ENCODE results near the gene SH3YL1.

SH3YL1 gene

DNA sequence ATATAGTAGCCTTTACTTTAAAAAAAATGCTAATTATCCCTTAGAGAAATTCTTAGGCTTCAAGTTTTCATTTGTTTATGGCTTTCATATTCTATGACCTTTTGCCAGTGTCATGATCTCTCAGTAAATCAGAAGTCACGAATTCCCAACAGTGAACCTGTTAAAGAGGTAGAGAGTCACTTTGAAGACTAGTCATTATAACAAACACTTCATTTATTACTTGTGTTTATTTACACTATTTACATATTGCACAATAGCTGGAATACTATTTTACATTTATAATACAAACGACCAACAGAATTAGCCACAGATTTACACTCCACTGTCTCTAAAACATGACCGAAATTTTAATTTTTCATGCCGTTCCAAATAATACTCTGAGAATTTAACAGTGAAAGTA, 15.5 kb upstream of the SH3YL1 start:
- Histone ChIP-seq H3K36me3 (ENCODE audit: insufficient read depth, low read length) (peaks cover 79% of the 10 kb centered on the region), H3K9me3 (ENCODE audit: low read depth, low read length) (no peaks in the 10 kb centered on the region), H3K9ac (ENCODE audit: insufficient read length) (no peak overlapping the region), H3K27ac (no peak overlapping the region), H3K4me3 (no peak overlapping the region)
- no peak for DNase-seq (ENCODE audit: low read depth, low spot score)
- TF ChIP-seq EZH2 (IDR thresholded peaks at IDR 0.05) (no peak), POLR2AphosphoS5 (IDR thresholded peaks at IDR 0.05; ENCODE audit: borderline replicate concordance, low read depth, low read length) (no peak), FOXP2 (optimal IDR thresholded peaks at IDR 0.05; ENCODE audit: control extremely low read depth, extremely low read length, insufficient read depth) (no peak)

DNA sequence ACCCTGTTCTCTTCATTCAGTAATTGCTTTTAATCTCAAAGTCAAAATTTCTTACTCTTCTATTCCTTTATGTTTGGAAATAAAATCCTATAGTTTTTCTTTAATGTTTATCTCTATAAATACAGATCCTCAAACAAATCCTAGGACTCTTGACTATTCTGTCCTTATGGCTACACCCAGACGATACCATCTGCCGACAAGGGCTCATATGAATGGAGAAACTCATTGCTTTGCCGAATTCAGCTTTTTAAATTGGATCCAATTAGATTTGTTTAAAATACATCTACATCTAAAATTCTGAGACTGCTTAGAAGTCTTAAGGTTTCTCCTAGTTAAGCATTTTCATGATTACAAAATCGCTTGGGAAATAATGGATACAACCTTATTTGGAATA, 15.1 kb upstream of the SH3YL1 start:
- TF ChIP-seq FOXP2 (optimal IDR thresholded peaks at IDR 0.05; ENCODE audit: control extremely low read depth, extremely low read length, insufficient read depth) (no peak), EZH2 (IDR thresholded peaks at IDR 0.05) (no peak), POLR2AphosphoS5 (IDR thresholded peaks at IDR 0.05; ENCODE audit: borderline replicate concordance, low read depth, low read length) (no peak)
- no peaks in the 10 kb centered on the region for H3K9me3 ChIP-seq (ENCODE audit: low read depth, low read length)
- H3K9ac ChIP-seq (ENCODE audit: insufficient read length): no peak overlapping the region
- no peak overlapping the region for H3K27ac ChIP-seq
- no peak overlapping the region for H3K4me3 ChIP-seq
- no peak for DNase-seq (ENCODE audit: low read depth, low spot score)
- peaks cover 83% of the 10 kb centered on the region for H3K36me3 ChIP-seq (ENCODE audit: insufficient read depth, low read length)

DNA sequence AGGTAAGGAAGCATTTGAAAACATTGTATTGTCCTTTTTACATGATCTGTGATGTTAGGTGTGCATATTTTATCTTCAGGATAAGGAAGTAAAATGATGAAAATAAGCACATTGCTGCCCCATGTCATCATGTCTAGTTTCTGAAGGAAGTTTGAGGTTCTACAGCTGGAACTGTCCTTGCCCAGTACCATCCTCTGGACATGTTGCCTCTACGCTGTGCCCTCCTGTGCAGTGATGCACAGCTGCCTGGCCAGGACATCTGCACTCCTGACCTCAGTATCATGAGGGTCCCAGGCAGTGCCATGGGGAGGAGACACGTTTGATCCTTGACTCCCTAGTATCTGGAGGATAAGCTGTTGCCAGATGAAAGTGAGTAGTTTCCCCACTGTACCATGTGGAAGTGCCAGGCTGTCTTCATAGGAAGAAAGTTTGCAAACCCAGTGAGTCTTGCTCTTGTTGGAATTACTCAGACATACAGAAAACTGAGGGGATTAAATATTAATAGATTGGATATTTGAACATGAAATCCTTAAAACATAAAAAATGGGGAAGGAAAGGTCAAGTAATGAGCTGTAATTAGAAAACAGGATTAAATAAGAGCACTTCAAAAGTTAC, 14.6 kb upstream of the SH3YL1 start:
- no peak overlapping the region for H3K4me3 ChIP-seq
- TF ChIP-seq EZH2 (IDR thresholded peaks at IDR 0.05): no peak
- TF ChIP-seq FOXP2 (optimal IDR thresholded peaks at IDR 0.05; ENCODE audit: control extremely low read depth, extremely low read length, insufficient read depth): no peak
- TF ChIP-seq POLR2AphosphoS5 (IDR thresholded peaks at IDR 0.05; ENCODE audit: borderline replicate concordance, low read depth, low read length): no peak
- no peak overlapping the region for H3K27ac ChIP-seq
- H3K9ac ChIP-seq (ENCODE audit: insufficient read length): no peak overlapping the region
- peaks cover 89% of the 10 kb centered on the region for H3K36me3 ChIP-seq (ENCODE audit: insufficient read depth, low read length)
- H3K9me3 ChIP-seq (ENCODE audit: low read depth, low read length): no peaks in the 10 kb centered on the region
- no peak for DNase-seq (ENCODE audit: low read depth, low spot score)

DNA sequence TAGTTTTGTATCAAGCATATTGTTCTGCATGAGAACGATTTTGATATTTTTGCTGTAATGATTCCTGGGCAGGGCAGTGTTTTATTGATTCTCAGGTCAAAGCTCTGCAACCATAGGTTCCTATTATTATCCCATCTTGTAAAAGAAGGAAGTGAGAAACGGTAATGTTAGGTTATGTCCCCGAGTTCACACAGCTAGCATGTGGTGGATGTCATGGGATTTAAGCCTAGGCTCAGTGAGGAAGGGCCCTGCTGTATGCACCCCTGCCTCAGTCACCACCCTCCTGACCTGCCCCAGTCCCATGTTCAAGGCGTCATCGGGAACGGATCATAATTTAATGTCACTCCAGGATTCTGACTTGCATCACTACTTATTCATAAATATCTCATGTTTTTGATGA, 11.6 kb upstream of the SH3YL1 start:
- Histone ChIP-seq H3K9me3 (ENCODE audit: low read depth, low read length) (no peaks in the 10 kb centered on the region), H3K9ac (ENCODE audit: insufficient read length) (no peak overlapping the region), H3K4me3 (no peak overlapping the region), H3K27ac (no peak overlapping the region), H3K36me3 (ENCODE audit: insufficient read depth, low read length) (peaks cover 90% of the 10 kb centered on the region)
- DNase-seq (ENCODE audit: low read depth, low spot score): no peak
- no peak for TF ChIP-seq POLR2AphosphoS5 (IDR thresholded peaks at IDR 0.05; ENCODE audit: borderline replicate concordance, low read depth, low read length)
- no peak for TF ChIP-seq EZH2 (IDR thresholded peaks at IDR 0.05)
- no peak for TF ChIP-seq FOXP2 (optimal IDR thresholded peaks at IDR 0.05; ENCODE audit: control extremely low read depth, extremely low read length, insufficient read depth)

DNA sequence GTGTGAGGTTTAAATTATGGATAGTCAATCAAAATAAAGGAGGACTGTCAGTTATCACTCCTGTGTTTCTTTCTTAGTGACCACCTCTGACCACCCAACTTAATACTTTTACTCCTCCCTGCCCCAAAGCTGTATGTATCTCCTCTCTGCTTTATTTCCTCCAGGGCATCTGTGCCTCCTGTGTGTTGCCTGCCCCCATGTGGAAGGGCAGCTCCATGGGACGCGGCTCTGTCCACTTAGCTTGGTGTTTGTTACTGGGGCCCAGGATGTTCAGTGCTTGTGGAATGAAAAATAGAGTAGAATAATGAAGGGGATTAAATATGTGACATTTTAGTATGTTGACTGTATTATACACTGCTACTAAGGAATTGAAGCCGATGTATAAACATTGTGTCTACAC, 10.7 kb upstream of the SH3YL1 start:
- Histone ChIP-seq H3K9me3 (ENCODE audit: low read depth, low read length) (no peaks in the 10 kb centered on the region), H3K9ac (ENCODE audit: insufficient read length) (no peak overlapping the region), H3K27ac (no peak overlapping the region), H3K36me3 (ENCODE audit: insufficient read depth, low read length) (peaks cover 85% of the 10 kb centered on the region), H3K4me3 (no peak overlapping the region)
- no peak for TF ChIP-seq FOXP2 (optimal IDR thresholded peaks at IDR 0.05; ENCODE audit: control extremely low read depth, extremely low read length, insufficient read depth)
- TF ChIP-seq POLR2AphosphoS5 (IDR thresholded peaks at IDR 0.05; ENCODE audit: borderline replicate concordance, low read depth, low read length): no peak
- TF ChIP-seq EZH2 (IDR thresholded peaks at IDR 0.05): no peak
- no peak for DNase-seq (ENCODE audit: low read depth, low spot score)

DNA sequence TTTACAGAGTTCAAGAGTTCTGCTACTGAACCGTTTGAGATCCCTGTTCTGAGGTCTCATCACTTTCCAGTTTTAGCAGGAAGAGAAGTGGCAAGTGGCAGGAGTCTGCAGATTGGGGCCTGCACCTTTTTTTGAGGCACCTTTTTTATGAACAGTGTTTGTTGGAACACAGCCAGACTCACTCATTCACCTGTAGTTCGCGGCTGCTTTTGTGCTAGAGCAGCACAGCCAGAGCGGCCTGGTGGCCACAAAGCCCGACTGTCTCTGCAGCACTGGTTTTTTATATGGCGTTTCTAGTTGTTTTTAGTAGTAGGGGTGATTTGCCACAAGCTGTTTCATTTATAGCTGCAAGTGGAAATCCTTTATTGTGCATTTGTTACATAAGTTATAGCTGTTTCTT, 9.5 kb upstream of the SH3YL1 start:
- DNase-seq (ENCODE audit: low read depth, low spot score): no peak
- Histone ChIP-seq H3K36me3 (ENCODE audit: insufficient read depth, low read length) (peaks cover 73% of the 10 kb centered on the region), H3K9ac (ENCODE audit: insufficient read length) (no peak overlapping the region), H3K9me3 (ENCODE audit: low read depth, low read length) (no peaks in the 10 kb centered on the region), H3K27ac (no peak overlapping the region), H3K4me3 (no peak overlapping the region)
- TF ChIP-seq FOXP2 (optimal IDR thresholded peaks at IDR 0.05; ENCODE audit: control extremely low read depth, extremely low read length, insufficient read depth) (no peak), EZH2 (IDR thresholded peaks at IDR 0.05) (no peak), POLR2AphosphoS5 (IDR thresholded peaks at IDR 0.05; ENCODE audit: borderline replicate concordance, low read depth, low read length) (no peak)

DNA sequence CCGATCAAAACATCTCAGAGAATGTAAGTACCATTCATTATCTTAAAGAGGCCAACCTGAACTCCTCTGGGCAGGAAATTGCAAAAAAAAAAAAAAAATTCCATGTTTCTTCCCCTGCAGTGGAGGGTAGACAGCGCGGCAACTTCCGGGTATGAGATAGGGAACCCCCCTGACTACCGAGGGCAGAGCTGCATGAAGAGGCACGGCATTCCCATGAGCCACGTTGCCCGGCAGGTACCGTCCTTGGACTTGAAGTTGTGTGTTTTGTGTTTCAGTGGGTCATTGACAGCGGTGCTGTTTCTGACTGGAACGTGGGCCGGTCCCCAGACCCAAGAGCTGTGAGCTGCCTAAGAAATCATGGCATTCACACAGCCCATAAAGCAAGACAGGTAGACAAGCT, 8.1 kb upstream of the SH3YL1 start:
- Histone ChIP-seq H3K9me3 (ENCODE audit: low read depth, low read length) (no peaks in the 10 kb centered on the region), H3K36me3 (ENCODE audit: insufficient read depth, low read length) (peaks cover 59% of the 10 kb centered on the region), H3K9ac (ENCODE audit: insufficient read length) (no peak overlapping the region), H3K27ac (no peak overlapping the region), H3K4me3 (no peak overlapping the region)
- DNase-seq (ENCODE audit: low read depth, low spot score): no peak
- TF ChIP-seq POLR2AphosphoS5 (IDR thresholded peaks at IDR 0.05; ENCODE audit: borderline replicate concordance, low read depth, low read length): no peak
- no peak for TF ChIP-seq FOXP2 (optimal IDR thresholded peaks at IDR 0.05; ENCODE audit: control extremely low read depth, extremely low read length, insufficient read depth)
- no peak for TF ChIP-seq EZH2 (IDR thresholded peaks at IDR 0.05)

DNA sequence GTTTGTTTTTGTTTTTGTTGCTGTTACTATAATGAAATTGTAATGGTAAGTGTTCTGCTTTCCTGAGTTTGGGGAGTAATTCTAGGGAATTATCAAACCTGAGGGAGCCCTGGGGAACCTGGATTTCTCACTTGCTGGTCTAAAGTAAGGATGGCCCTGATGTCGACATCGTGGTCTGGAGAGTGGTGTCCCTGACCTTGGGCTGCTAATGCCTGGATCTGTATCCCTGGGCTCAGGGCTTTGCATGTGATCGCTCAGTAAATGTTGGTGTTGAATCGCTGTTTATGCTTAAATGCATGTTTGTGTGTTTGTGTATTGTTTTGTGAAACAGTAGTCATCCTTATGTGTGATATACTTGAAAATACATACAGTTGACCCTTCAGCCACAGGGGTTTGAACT, 7.0 kb upstream of the SH3YL1 start:
- Histone ChIP-seq H3K27ac (no peak overlapping the region), H3K9ac (ENCODE audit: insufficient read length) (no peak overlapping the region), H3K9me3 (ENCODE audit: low read depth, low read length) (no peaks in the 10 kb centered on the region), H3K36me3 (ENCODE audit: insufficient read depth, low read length) (peaks cover 49% of the 10 kb centered on the region), H3K4me3 (no peak overlapping the region)
- TF ChIP-seq EZH2 (IDR thresholded peaks at IDR 0.05): no peak
- no peak for TF ChIP-seq POLR2AphosphoS5 (IDR thresholded peaks at IDR 0.05; ENCODE audit: borderline replicate concordance, low read depth, low read length)
- no peak for TF ChIP-seq FOXP2 (optimal IDR thresholded peaks at IDR 0.05; ENCODE audit: control extremely low read depth, extremely low read length, insufficient read depth)
- DNase-seq (ENCODE audit: low read depth, low spot score): no peak
